RWPE2 (cell line): ENCODE results near the gene BRD9.

Source experiments
- ATAC-seq: fragments of 200-7000 bp; cut with Tn5 transposase; 3 replicates; pipeline ENCODE4 v1.9.1; 2021; ENCODE audit warnings: low read depth
- DNase-seq: peaks from one replicate; pipeline ENCODE4 v3.0.0-alpha.2; 2020; ENCODE audit warnings: low spot score
- H3K27ac ChIP-seq: fragments of 450-650 bp; 2 replicates; pipeline ENCODE4 v1.5.1; 2017; ENCODE audit warnings: mild to moderate bottlenecking; ENCODE audit not compliant: poor library complexity, severe bottlenecking
- H3K27me3 ChIP-seq: fragments of 250-450 bp; sonication (Bioruptor Pico); 2 replicates; pipeline ENCODE4 v1.5.1; 2021; ENCODE audit warnings: mild to moderate bottlenecking, moderate library complexity; ENCODE audit not compliant: insufficient read depth, poor library complexity, severe bottlenecking
- H3K36me3 ChIP-seq: fragments of 250-450 bp; sonication (Bioruptor Pico); 2 replicates; pipeline ENCODE4 v1.5.1; 2020; ENCODE audit warnings: low read depth, mild to moderate bottlenecking, moderate library complexity
- H3K4me1 ChIP-seq: fragments of 250-450 bp; sonication (Bioruptor Pico); 2 replicates; pipeline ENCODE4 v1.5.1; 2021; ENCODE audit warnings: mild to moderate bottlenecking, moderate library complexity; ENCODE audit not compliant: insufficient read depth, poor library complexity, severe bottlenecking
- H3K4me3 ChIP-seq: fragments of 250-450 bp; sonication (Bioruptor Pico); 2 replicates; pipeline ENCODE4 v1.5.1; 2021; ENCODE audit warnings: mild to moderate bottlenecking, moderate library complexity; ENCODE audit not compliant: severe bottlenecking
- H3K9me3 ChIP-seq: fragments of 250-450 bp; sonication (Bioruptor Pico); 2 replicates; pipeline ENCODE4 v1.5.1; 2021; ENCODE audit warnings: mild to moderate bottlenecking, moderate library complexity; ENCODE audit not compliant: severe bottlenecking
- CTCF ChIP-seq: fragments of 450-650 bp; IDR thresholded peaks from one replicate; pipeline ENCODE4 v1.5.1; 2017; ENCODE audit warnings: mild to moderate bottlenecking, moderate library complexity; ENCODE audit not compliant: poor library complexity, severe bottlenecking

Gene BRD9

GRCh38 chr5:878125-878524 lies 14.5 kb downstream of the BRD9 start:
- DNase-seq (no peak), ATAC-seq (no peak)
- TF ChIP-seq CTCF = no peak
- H3K9me3 ChIP-seq = no peaks in the 10 kb centered on the region
- H3K4me1 ChIP-seq = no peaks in the 10 kb centered on the region
- no peaks in the 10 kb centered on the region for H3K27me3 ChIP-seq
- H3K36me3 ChIP-seq = peaks cover 79% of the 10 kb centered on the region
- H3K4me3 ChIP-seq = no peak overlapping the region
- H3K27ac ChIP-seq = no peak overlapping the region

GRCh38 chr5:876398-877365 lies 15.9 kb downstream of the BRD9 start:
- no peak overlapping the region for H3K4me3 ChIP-seq
- no peak for ATAC-seq
- TF ChIP-seq CTCF = no peak
- no peaks in the 10 kb centered on the region for H3K9me3 ChIP-seq
- no peaks in the 10 kb centered on the region for H3K27me3 ChIP-seq
- no peaks in the 10 kb centered on the region for H3K4me1 ChIP-seq
- H3K27ac ChIP-seq = no peak overlapping the region
- peaks cover 81% of the 10 kb centered on the region for H3K36me3 ChIP-seq
- DNase-seq = no peak

DNA sequence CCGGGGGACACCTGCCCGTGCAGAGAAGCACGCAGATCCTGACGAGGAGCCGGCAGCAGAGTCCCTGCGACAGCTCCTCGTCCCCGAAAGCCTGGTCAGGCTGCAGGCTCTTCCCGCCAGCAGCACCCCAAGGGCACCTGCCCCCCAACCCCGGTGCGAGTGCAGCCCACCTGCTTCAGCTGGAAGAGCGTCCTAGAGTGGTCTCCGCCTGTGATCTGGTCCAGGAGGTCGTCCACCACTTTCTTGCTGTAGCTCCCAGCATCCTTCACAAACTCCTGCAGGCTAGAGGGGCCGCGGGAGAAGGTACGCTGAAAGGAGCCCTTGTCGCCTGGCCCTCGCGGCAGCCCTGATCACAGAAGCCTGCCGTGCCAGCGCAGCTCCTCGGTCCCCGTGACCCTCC lies 16.7 kb downstream of the BRD9 start:
- H3K4me3 ChIP-seq = no peak overlapping the region

DNA sequence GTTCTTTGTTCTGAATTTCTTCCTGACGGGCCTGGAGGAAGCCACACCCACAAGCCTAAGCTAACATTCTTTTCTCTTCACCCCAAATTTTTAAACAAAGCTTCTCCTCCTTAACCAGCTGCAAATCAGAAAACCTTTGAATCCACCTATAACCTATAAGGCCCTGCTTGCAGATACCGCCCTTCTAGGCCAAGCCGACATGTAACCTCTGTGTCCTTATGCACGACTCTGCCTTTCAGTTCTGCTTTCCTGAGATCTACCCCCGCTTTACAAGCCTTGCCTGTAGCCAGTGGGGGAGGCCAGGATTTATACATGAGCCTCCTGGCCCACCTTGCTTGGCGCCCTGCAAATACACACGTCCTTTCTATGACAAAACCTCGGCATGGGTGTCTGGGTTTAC lies 19.3 kb downstream of the BRD9 start:
- DNase-seq = no peak
- Histone ChIP-seq H3K4me3 (no peak overlapping the region), H3K9me3 (no peaks in the 10 kb centered on the region), H3K27ac (no peak overlapping the region), H3K27me3 (no peaks in the 10 kb centered on the region), H3K4me1 (no peaks in the 10 kb centered on the region), H3K36me3 (peaks cover 100% of the 10 kb centered on the region)
- TF ChIP-seq CTCF = no peak
- ATAC-seq = no peak

More for the DNA sequence above, 16.7 kb downstream of the BRD9 start:
- DNase-seq (no peak), ATAC-seq (no peak)
- TF ChIP-seq CTCF = no peak
- Histone ChIP-seq H3K36me3 (peaks cover 81% of the 10 kb centered on the region), H3K27me3 (no peaks in the 10 kb centered on the region), H3K9me3 (no peaks in the 10 kb centered on the region), H3K4me1 (no peaks in the 10 kb centered on the region), H3K27ac (no peak overlapping the region)

DNA sequence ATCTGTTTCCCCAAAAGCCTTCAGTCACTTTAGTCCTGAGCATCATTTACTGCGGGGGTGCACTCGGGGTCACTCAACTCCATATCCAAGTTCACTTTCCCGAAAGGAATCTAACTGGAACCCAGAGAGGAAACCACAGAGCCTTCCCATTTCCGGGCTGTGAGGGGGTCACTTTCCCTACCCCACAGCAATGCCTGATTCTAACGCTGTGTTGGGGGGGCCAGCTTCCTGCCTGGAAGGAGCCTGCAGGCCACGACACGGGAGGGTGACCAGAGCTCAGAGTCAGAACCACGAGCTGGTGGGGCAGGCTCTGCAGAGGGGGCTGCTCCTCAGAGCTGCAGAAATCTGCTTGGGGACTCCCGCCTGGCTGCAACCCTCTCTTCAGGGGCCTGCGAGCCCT lies 20.3 kb downstream of the BRD9 start:
- no peak overlapping the region for H3K4me3 ChIP-seq

More for the DNA sequence above, 20.3 kb downstream of the BRD9 start:
- DNase-seq (no peak), ATAC-seq (no peak)
- TF ChIP-seq CTCF = no peak
- no peaks in the 10 kb centered on the region for H3K9me3 ChIP-seq
- no peak overlapping the region for H3K27ac ChIP-seq
- H3K4me1 ChIP-seq = no peaks in the 10 kb centered on the region
- H3K27me3 ChIP-seq = no peaks in the 10 kb centered on the region
- peaks cover 100% of the 10 kb centered on the region for H3K36me3 ChIP-seq
